Colon (tissue), 2 donors: ENCODE measurements around the gene BAMBI.
"Not testable (repeated sequence)": the region's sequence is repeated elsewhere in the genome, so short reads cannot be mapped to it uniquely, and the experiment has no call there.

Experiments used
- FAIRE-seq: peaks from 2 replicates; lab custom pipeline; 2012; peaks lifted over from hg19 to GRCh38; lab: Jason Lieb, UNC
- donor health status: control.
- donor health status: control.

Gene BAMBI, protein sequence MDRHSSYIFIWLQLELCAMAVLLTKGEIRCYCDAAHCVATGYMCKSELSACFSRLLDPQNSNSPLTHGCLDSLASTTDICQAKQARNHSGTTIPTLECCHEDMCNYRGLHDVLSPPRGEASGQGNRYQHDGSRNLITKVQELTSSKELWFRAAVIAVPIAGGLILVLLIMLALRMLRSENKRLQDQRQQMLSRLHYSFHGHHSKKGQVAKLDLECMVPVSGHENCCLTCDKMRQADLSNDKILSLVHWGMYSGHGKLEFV

DNA sequence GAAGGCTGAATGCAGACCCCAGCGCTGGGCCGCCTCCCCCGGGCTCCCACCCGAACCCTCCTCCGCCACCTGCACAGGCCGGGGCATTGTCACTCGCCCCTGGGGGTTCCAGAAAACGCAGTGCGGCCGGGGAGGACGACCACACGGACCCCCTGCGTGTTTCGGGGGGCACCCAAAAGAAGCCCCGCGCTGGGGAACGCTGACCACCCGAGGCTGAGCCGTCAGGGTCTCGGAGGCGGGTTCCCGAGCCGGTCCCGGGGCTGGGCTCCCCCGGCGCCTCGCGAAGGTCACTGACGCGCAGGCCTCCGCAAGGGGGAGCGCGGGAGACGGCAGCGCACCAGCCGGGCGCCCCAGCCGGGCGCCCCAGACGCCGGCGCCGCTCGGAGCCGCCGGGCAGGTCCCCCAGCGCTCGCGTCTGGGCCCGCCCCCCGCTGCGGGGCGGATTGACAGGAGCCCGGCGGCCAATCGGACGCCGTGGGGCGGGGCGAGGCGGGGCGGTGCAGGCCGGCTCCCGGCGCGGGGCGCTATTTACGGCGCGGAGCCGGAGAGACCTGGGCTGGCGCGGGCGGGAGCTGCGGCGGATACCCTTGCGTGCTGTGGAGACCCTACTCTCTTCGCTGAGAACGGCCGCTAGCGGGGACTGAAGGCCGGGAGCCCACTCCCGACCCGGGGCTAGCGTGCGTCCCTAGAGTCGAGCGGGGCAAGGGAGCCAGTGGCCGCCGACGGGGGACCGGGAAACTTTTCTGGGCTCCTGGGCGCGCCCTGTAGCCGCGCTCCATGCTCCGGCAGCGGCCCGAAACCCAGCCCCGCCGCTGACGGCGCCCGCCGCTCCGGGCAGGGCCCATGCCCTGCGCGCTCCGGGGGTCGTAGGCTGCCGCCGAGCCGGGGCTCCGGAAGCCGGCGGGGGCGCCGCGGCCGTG, at the start of gene BAMBI:
Gene BAMBI, plus strand, starts transcription at position 554 of the 920 bp plus-strand sequence. CDS start 377 bp downstream, outside the sequence.
- FAIRE-seq: no peak

DNA sequence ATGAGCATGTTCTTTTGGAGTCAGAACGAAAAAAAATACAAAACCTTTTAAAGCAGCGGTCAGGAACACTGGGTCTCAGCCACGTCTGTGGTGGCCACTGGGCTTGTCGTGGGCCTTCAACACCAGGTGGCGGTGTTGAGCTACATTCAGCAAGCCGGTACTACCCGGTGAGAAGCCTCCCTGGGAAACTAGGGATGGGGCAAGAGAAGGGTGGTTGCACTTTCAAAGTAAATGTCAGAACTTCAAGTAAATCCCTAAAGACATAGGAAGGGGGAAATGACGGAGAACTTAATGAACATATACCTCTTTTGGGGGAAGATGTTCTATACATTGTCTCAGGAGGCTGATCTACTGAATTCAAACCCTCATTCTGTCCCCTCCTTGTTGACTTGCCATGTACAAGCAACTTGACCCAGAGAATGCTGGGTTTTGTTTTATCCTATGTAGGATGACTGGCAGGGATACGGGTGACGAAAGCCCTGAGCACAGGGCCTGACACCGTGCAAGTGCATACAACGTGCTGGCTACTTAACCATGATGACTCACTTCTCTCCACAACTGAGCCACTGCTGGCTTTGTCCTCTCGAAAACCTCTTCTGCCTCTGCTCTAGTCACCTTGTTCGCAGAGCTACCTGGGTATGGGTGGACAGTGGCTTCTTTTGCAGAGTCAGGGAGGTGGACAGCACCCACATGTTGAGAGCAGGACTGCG, 49.0 kb upstream of the BAMBI start:
- FAIRE-seq: no peak

DNA sequence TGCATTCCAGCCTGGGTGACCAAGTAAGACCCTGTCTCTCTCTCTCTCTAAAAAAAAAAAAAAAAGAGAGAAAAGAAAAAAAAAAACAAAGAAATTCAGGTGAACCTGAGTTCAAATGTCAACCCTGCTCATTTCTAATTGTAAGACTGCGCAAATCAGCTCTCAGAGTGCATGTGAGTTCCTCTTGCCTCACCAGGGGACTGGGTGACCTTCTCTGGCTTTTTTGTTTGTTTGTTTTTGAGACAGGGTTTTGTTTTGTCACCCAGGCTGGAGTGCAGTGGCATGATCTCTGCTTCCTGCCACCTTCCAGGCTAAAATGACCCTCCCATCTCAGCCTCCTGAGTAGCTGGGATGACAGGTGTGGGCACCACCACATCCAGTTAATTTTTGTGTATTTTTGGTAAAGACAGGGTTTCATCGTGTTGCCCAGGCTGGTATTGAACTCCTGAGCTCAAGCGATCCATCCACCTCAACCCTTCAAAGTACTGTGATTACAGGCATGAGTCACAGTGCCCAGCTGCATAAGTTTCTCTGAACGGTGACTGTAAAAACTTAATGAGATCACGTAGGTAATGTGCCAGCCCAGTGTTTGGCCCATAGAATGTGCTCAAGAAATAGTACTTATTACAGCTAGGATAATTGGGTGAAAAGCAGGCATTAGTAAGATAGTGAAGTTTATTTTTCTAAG, 45.3 kb upstream of the BAMBI start:
- no peak for FAIRE-seq

DNA sequence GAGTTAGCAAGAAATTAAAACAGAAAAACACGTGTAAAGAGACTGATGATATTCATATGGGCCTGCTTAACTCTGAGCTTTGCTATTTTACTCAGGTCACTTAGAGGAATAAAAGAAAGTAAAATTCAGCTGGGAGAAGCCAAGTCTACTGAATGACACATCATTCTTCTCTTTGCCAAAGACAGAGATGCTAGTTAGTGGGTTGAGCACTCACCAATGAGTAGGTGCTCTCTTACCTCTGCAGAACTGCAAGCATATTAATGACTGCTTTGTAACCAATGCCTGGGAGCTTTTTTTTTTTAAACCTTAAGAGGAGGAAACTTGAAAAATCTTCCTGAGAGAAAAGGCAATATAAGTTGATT, 44.8 kb upstream of the BAMBI start:
- FAIRE-seq: no peak

- FAIRE-seq: no peak
Observed at GRCh38 chr10:28633750-28634149, 43.6 kb upstream of the BAMBI start.

- no peak for FAIRE-seq
Observed at GRCh38 chr10:28637346-28637745, 40.0 kb upstream of the BAMBI start.

GRCh38 chr10:28638392-28638791, 38.9 kb upstream of the BAMBI start:
- peak; percentile 21 for FAIRE-seq

DNA sequence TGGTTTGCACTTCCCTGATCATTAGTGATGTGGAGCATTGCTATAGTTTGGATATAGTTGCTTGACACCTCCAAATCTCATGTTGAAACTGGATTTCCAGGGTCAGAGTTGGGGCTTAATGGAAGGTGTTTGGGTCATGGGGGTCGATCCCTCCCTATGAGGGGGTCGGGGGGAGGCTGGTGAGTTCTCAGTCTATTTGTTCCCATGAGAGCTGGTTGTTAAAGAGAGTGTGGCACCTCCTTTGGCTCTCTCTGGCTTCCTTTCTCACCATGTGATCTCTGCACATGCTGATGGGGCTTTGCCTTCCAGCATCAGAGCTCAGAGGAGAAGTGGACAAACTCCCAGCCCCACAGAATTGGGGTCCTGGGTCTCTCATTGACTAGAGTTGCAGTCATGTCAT, 36.8 kb upstream of the BAMBI start:
- no peak for FAIRE-seq

DNA sequence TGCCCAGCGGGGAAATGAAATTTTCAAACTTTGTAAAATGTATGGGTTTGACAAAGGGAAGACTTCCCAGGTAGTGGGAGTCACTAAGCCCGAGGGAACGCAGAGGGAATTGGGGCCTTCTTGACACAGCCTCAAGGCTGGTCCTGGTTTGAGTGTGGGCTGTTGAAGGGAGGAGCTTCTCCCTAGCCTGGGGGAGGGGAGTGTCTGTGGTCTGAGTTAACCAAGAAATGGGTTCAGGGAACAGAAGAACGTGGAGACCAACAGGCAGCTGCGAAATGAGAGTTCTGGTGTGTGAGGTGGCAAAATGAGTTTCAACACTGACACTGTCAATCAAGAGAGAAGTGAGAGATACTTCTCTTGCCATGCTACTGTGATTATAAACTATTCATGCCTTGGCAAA, 32.7 kb upstream of the BAMBI start:
- no peak for FAIRE-seq

DNA sequence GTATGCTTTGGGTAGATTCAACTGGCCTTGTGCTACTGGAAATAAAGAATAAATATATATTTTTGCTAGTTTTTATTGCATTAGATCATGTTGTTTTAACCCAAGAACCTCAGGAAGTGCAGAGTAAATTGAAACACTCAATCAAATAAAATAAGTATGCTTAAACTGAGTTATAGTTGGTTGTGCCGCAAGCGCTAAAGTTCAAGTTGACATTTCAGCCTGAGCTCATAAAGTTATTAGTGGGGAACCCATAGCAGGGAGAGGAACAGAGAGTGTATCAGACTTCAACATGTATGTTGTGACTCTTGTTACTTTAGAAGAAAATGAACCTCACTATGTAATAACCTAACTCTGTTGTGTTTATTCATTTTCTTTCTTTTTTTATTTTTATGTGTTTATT, 25.2 kb upstream of the BAMBI start:
- FAIRE-seq: no peak

- FAIRE-seq: no peak
Observed at GRCh38 chr10:28652703-28653102, 24.6 kb upstream of the BAMBI start.

GRCh38 chr10:28658824-28659223, 18.5 kb upstream of the BAMBI start:
- FAIRE-seq: not testable (repeated sequence)

GRCh38 chr10:28661035-28661434, 16.3 kb upstream of the BAMBI start:
- FAIRE-seq: no peak

DNA sequence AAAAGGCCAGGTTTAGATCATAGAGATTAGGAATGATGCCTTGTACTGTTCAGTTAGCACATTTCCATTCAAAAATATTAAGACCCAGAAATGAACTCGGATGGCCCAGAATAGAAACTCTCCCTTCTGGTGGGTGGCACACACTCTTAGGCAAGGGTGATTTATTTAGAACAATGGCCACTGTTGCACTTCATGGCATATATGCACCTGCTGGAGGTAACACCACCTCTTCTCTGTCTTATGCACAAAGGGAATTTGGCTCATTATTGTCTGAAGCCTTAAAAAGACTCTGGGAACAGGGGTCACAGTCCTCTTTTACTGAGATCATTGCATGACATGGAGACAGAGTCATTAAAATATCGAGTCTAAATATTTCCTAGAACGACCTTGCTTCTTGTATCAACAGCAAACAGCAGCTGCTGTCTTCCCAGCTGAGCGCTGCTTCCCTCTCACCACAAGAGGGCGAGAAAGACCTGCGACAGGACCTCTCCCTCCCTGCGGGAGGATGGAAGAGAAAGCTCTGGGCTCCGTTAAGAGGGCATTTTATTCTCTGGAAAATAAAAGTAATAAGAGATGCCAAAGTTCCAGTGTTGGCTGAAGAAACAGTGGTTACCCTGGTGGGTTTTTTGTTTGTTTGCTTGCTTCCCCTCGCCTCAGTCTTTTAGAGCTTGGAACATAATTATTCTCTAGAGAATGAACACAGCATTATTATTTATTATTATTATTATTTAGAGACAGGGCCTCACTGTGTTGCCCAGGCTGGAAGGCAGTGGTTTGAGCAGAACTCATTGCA, 13.5 kb upstream of the BAMBI start:
- FAIRE-seq: no peak

DNA sequence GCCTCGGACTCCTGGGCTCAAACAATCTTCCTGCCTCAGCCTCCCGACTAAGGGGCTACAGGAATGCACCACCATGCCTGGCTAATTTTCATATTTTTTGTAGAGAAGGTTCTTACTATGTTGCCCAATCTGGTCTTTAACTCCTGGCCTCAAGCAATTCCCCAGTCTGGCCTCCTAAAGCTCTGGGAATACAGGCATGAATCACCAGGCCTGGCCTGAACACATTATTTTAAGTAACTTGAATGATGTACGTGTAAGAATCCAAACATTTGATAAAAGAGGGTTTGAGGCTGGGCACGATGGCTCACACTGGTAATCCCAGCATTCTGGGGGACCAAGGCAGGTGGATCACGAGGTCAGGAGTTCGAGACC, 13.0 kb upstream of the BAMBI start:
- FAIRE-seq: no peak

- no peak for FAIRE-seq
Observed at GRCh38 chr10:28666751-28667467, 10.4 kb upstream of the BAMBI start.

GRCh38 chr10:28668363-28669226, 8.7 kb upstream of the BAMBI start:
- FAIRE-seq: no peak

DNA sequence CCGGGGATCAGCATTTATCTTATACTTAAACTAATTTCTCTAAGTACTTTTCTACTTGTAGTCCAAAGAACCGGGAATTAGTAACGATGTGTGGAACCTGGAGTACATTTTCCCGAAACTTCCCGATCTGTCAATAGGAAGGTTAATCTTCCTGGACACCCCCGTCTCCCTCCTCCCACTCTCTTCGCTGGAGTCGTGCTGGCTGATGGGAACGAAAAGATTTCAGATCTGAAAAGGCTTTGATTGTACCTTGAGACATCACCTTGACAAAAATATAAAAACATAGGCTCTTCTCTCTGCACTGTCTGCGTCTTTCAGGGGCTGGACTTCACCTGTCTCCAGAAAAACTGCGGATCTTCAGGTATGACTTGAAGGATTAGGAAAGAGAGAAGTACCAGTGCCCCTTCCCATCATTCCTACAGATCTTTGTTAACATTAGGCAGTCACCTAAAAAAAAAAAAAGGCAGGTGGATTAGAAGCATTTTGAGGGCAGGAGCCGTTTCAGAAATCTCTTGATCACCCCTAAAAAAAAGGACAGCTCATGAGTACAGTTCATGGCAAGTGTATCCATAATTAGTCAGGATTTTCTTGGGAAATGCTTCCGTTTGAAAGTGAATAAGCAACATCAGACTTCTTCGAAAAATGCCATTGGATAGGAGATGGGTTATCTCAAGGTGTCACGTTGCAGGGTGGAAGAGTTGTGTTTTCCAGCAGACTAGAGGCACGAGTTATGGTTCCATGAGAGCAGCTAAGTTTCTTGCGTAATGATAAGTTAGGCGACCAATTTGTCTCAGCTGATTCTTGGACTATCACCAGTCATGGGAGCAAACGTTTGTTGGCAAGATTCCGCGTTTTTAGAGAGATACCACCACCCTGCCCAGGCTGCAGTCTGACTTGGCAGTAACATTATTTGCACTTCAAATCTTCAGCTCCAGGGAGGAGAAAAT, 7.8 kb upstream of the BAMBI start:
- no peak for FAIRE-seq

GRCh38 chr10:28674782-28675181, 2.5 kb upstream of the BAMBI start:
- FAIRE-seq: no peak
